OCI-LY3 (cell line): ENCODE data around the gene TSPEAR.

Source experiments
- CTCF ChIP-seq: fragments of 200-600, 300-600 bp; sonication (generic); IDR thresholded peaks from 2 replicates; pipeline ENCODE4 v1.5.1; 2014; ENCODE audit warnings: antibody characterized with exemption, low read length, low read depth
- EZH2phosphoT487 ChIP-seq: fragments of 200-600 bp; shearing (Covaris generic); IDR thresholded peaks from 2 replicates; pipeline ENCODE4 v1.6.1; 2018; ENCODE audit warnings: antibody characterized with exemption, mixed run types, low read depth

- TF ChIP-seq CTCF = no peak
- no peak for TF ChIP-seq EZH2phosphoT487
Observed at GRCh38 chr21:44548381-44548780, 163.0 kb downstream of the TSPEAR start.
